Lung (tissue), 12 donors: ENCODE results near the gene INTS11. TPM values are rescaled to one million over a fixed set of nuclear protein-coding genes. Genes with fewer than 3 reads are reported as not detected.

ENCODE experiments used
- ATAC-seq: fragments of 200-7000 bp; cut with Tn5 transposase; one replicate; pipeline ENCODE4 v1.9.1; 2020; ENCODE audit warnings: moderate number of reproducible peaks; ENCODE audit not compliant: insufficient read depth, low FRiP score
- DNase-seq, 3 donors: peaks; one replicate each; pipeline ENCODE4 v3.0.0-alpha.2; 2013 to 2017
- H3K27ac ChIP-seq, 2 donors: one replicate each; pipeline ENCODE4 v1.5.1; 2013; ENCODE audit warnings: mild to moderate bottlenecking in 2 of 2, moderate library complexity in 2 of 2, control low read depth in 1 of 2, inconsistent platforms in 1 of 2, low read depth in 1 of 2, low read length in 1 of 2
- H3K27me3 ChIP-seq, 3 donors: one replicate each; pipeline ENCODE4 v1.5.1; 2013; ENCODE audit warnings: low read length in 2 of 3; ENCODE audit not compliant: control insufficient read depth in 3 of 3, insufficient read depth in 3 of 3
- H3K36me3 ChIP-seq, 4 donors: one replicate each; pipeline ENCODE4 v1.5.1; 2013; ENCODE audit warnings: low read length in 4 of 4, mild to moderate bottlenecking in 1 of 4, moderate library complexity in 1 of 4; ENCODE audit not compliant: control insufficient read depth in 4 of 4, insufficient read depth in 4 of 4
- H3K4me1 ChIP-seq, 5 donors: one replicate each; pipeline ENCODE4 v1.5.1; 2013; ENCODE audit warnings: low read length in 5 of 5, mild to moderate bottlenecking in 2 of 5, moderate library complexity in 1 of 5; ENCODE audit not compliant: control insufficient read depth in 5 of 5, insufficient read depth in 5 of 5
- H3K4me3 ChIP-seq: one replicate; pipeline ENCODE4 v1.5.1; 2013; ENCODE audit warnings: mild to moderate bottlenecking, control low read depth, moderate library complexity
- H3K9ac ChIP-seq, 2 donors: one replicate each; pipeline ENCODE4 v1.5.1; 2013; ENCODE audit warnings: low read length in 2 of 2, control low read depth in 1 of 2; ENCODE audit not compliant: insufficient read depth in 1 of 2
- H3K9me3 ChIP-seq, 4 donors: one replicate each; pipeline ENCODE4 v1.5.1; 2013; ENCODE audit warnings: low read length in 3 of 4, mild to moderate bottlenecking in 1 of 4, moderate library complexity in 1 of 4; ENCODE audit not compliant: control insufficient read depth in 4 of 4, insufficient read depth in 3 of 4
- CTCF ChIP-seq: IDR thresholded peaks from 2 replicates; pipeline ENCODE4 v1.5.1; 2012; ENCODE audit warnings: mild to moderate bottlenecking; ENCODE audit errors: control extremely low read depth, extremely low read depth
- WGBS, 2 donors: extraction: QIAGEN DNeasy Blood & Tissue Kit; methylation state at CpG; one replicate each; pipeline ENCODE4 v1.1.7; 2013; 5-methylcytosine and 5-hydroxymethylcytosine counted together
- polyA plus RNA-seq, 2 donors: library from polyadenylated mRNA; stranded (reverse); fragments of 200-250 nt; gene quantifications; one replicate each; pipeline ENCODE4 v1.2.1, GENCODE V29; 2013
- total RNA-seq, 2 donors: library from RNA; depleted of rRNA in 1 of 2; stranded (reverse); fragments of >200 nt in 1 of 2; gene quantifications; one replicate each; pipeline ENCODE4 v1.2.1, GENCODE V29; 2014 to 2021
- donor health status: control.
- donor health status: control.
- donor health status: Bipolar disorder and iron deficiency.
- donor health status: healthy.
- donor health status: DM: yes; HTN: yes; CAD: no.

The INTS11 gene
- total and polyA plus RNA-seq, 4 donors: 89.8 to 130 (median 96.7) TPM

GRCh38 chr1:1373051-1373814, 48.8 kb upstream of the INTS11 start:
- no peaks in the 10 kb centered on the region for H3K27me3 ChIP-seq
- no peak overlapping the region for H3K4me3 ChIP-seq
- no peaks in the 10 kb centered on the region for H3K9me3 ChIP-seq
- WGBS, 2 donors: 89 to 95% methylated on average over 26 of the region's 26 CpGs
- H3K36me3 ChIP-seq: peaks cover 0 to 7% (median 0%) of the 10 kb centered on the region in 4 donors
- H3K27ac ChIP-seq: no peak overlapping the region
- peaks cover 0 to 17% (median 7%) of the 10 kb centered on the region in 5 donors for H3K4me1 ChIP-seq
- ATAC-seq (no peak), DNase-seq (no peak)
- TF ChIP-seq CTCF: no peak
- no peak overlapping the region for H3K9ac ChIP-seq

DNA sequence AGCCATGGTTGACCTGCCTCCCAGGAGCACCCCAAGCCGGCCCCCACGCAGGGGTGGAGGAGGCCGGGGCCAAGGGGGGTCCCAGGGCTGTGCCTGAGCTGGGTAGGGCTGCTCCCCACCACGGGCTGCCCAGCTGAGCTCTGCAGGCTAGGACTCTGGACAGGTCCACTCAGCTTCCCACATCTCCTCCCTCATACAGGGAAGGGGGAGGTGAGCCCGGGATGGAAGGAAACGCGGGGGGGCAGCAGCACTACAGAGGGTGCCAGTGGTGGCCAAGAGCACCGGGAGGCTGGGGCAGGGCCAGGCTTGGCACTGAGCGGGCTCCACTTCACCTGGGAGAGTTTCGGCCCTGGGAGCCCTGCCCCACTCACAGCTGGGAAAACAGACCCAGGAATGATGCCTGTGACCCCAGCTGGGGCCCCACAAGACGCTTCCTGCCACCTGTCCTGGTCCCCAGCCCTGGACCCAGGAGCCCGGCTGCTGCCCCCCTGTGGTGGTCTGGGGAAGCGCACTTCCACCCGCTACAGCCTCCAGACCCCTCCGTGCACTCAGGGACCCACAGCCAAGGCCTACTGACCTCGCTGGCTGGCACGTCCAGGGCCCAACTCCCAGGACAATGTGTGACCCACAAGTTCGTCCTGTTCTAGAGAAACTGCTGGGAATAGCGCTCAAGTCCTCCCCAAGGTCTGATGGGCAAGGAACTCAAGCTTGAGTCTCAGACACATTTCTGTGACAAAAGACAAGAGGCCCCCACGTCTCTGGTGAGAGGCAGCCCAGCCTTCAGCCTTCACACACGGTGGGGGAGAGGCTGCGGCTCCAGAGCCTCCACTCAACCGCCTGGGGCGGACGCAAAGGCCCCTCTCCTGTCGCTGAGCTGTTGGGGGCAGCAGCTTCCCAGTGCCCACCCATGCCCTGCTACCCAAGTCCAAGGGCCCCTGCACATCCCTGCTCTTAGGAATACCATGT, 47.6 kb upstream of the INTS11 start:
- ATAC-seq: peak; percentile 45
- Histone ChIP-seq H3K9me3 (no peaks in the 10 kb centered on the region), H3K4me3 (no peak overlapping the region), H3K27me3 (no peaks in the 10 kb centered on the region), H3K4me1 (peaks cover 0 to 17% (median 7%) of the 10 kb centered on the region in 5 donors), H3K36me3 (peaks cover 0 to 7% (median 0%) of the 10 kb centered on the region in 4 donors), H3K9ac (no peak overlapping the region), H3K27ac (peak overlapping the region in 1 of 2 donors; percentile 6)
- 30 to 33% methylated on average over 26 of the region's 26 CpGs for WGBS, 2 donors
- peak; percentile 47 to 66 (median 47) for DNase-seq
- TF ChIP-seq CTCF: peak; percentile 59

DNA sequence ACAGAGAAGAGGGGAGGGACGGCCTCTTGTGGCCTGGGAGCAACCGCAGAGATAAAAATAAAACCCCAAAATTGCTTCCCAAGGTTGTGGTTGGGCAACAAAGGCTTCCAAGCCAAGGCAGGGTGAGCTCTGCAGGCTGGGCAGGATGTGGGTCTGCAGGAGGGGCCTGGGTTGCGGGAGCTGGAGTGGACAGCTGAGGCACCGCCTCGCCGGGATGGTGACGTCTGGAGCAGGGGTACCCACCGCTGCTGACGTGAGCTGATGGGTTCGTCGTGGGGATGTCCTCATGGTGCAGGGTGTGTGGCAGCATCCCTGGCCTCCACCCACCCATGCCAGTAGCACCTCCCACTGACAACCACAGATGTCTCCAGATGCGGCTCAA, 46.9 kb upstream of the INTS11 start:
- TF ChIP-seq CTCF: no peak
- Histone ChIP-seq H3K4me3 (no peak overlapping the region), H3K9ac (no peak overlapping the region), H3K36me3 (peaks cover 0 to 7% (median 0%) of the 10 kb centered on the region in 4 donors), H3K9me3 (no peaks in the 10 kb centered on the region), H3K27ac (no peak overlapping the region), H3K27me3 (no peaks in the 10 kb centered on the region), H3K4me1 (peaks cover 0 to 17% (median 7%) of the 10 kb centered on the region in 5 donors)
- ATAC-seq (no peak), DNase-seq (no peak)
- 21 to 44% methylated on average over 12 of the region's 12 CpGs for WGBS, 2 donors
